OCI-LY3 (cell line): ENCODE data around the gene TYMP.

ENCODE experiments used
- H2AFZ ChIP-seq: fragments of 200-600, 300-600 bp; shearing (Covaris generic); 2 replicates; pipeline ENCODE4 v1.6.0; 2014; ENCODE audit warnings: antibody characterized with exemption, low read depth, low read length
- H3K27ac ChIP-seq: fragments of 200-600, 300-600 bp; sonication (generic); 2 replicates; pipeline ENCODE4 v1.5.1; 2014; ENCODE audit warnings: mild to moderate bottlenecking, low read length, moderate library complexity, mixed read lengths
- H3K27me3 ChIP-seq: fragments of 200-600, 300-600 bp; sonication (generic); 2 replicates; pipeline ENCODE4 v1.6.1; 2014; ENCODE audit warnings: low read depth, low read length, mixed read lengths
- H3K36me3 ChIP-seq: fragments of 200-600, 300-600 bp; sonication (generic); replicated peaks from 2 replicates; pipeline ENCODE3; 2014; ENCODE audit warnings: low read depth, low read length, mixed read lengths
- H3K4me1 ChIP-seq: fragments of 300-600, 200-600 bp; sonication (generic); 2 replicates; pipeline ENCODE4 v1.6.1; 2014; ENCODE audit warnings: low read length, mixed read lengths
- H3K4me2 ChIP-seq: fragments of 200-600, 300-600 bp; sonication (generic); 2 replicates; pipeline ENCODE4 v1.6.1; 2014; ENCODE audit warnings: low read length, mixed read lengths
- H3K4me3 ChIP-seq: fragments of 300-600, 200-600 bp; sonication (generic); 2 replicates; pipeline ENCODE4 v1.5.1; 2014; ENCODE audit warnings: antibody characterized with exemption, mild to moderate bottlenecking, low read length, moderate library complexity
- H3K79me2 ChIP-seq: fragments of 300-600, 200-600 bp; shearing (Covaris generic); 2 replicates; pipeline ENCODE4 v1.6.1; 2014; ENCODE audit warnings: mild to moderate bottlenecking, low read length, mixed read lengths
- H3K9ac ChIP-seq: fragments of 300-600, 200-600 bp; shearing (Covaris generic); 2 replicates; pipeline ENCODE4 v1.6.0; 2014; ENCODE audit warnings: mild to moderate bottlenecking, low read length, moderate library complexity
- H3K9me3 ChIP-seq: fragments of 200-600, 300-600 bp; shearing (Covaris generic); 2 replicates; pipeline ENCODE4 v1.6.1; 2014; ENCODE audit warnings: low read length, mixed read lengths; ENCODE audit not compliant: insufficient read depth
- H4K20me1 ChIP-seq: fragments of 200-600, 300-600 bp; sonication (generic); 2 replicates; pipeline ENCODE4 v1.6.1; 2016; ENCODE audit warnings: low read length, mixed read lengths; ENCODE audit not compliant: insufficient read depth
- EZH2phosphoT487 ChIP-seq: fragments of 200-600 bp; shearing (Covaris generic); IDR thresholded peaks from 2 replicates; pipeline ENCODE4 v1.6.1; 2018; ENCODE audit warnings: antibody characterized with exemption, mixed run types, low read depth
- TF ChIP-seq, protein P1 (sequence below): fragments of 200-600, 300-600 bp; sonication (generic); IDR thresholded peaks from 2 replicates; pipeline ENCODE4 v1.5.1; 2014; ENCODE audit warnings: antibody characterized with exemption, low read length, low read depth

The TYMP gene

DNA sequence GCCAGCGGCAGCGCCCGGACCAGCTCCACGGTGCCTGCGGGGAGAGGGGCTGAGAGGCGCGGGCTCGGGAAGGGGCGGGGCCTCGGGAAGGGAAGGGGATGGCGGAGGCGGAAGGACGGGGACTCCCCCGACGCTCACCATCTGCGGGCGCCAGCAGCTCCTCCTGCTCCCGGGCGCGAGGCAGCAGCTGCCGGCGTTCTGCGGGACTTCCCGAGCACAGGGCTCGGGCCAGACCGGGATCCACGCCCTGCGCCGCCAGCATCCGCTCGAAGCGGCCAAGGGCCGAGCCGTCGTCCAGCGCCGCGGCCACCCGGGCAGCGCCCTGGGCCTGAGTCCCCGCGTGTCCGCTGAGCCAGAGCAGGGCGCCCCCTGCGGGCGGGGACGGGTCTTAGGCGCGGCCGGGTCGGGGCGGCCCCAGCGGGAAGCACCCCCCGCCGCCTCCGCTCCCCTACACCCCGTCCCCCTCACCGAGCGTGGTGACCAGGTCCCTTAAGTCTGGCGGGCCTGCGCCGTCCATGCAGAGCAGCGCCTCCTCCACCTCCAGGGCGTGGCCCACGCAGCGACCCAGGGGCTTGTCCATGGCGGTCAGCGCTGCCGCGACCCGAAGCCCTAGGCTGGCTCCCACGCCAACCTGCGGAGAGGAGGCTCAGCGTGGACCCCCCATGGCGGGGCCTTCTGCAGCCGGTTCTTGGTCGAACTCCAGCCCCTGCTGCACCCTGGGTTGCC, 3.5 kb downstream of the TYMP start:
- peaks cover 22% of the 10 kb centered on the region for H3K79me2 ChIP-seq
- peak overlapping the region; percentile 92 for H3K9ac ChIP-seq
- TF ChIP-seq EZH2phosphoT487 = no peak
- TF ChIP-seq, protein P1, sequence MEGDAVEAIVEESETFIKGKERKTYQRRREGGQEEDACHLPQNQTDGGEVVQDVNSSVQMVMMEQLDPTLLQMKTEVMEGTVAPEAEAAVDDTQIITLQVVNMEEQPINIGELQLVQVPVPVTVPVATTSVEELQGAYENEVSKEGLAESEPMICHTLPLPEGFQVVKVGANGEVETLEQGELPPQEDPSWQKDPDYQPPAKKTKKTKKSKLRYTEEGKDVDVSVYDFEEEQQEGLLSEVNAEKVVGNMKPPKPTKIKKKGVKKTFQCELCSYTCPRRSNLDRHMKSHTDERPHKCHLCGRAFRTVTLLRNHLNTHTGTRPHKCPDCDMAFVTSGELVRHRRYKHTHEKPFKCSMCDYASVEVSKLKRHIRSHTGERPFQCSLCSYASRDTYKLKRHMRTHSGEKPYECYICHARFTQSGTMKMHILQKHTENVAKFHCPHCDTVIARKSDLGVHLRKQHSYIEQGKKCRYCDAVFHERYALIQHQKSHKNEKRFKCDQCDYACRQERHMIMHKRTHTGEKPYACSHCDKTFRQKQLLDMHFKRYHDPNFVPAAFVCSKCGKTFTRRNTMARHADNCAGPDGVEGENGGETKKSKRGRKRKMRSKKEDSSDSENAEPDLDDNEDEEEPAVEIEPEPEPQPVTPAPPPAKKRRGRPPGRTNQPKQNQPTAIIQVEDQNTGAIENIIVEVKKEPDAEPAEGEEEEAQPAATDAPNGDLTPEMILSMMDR = peak; percentile 39
- peak overlapping the region; percentile 93 for H3K4me2 ChIP-seq
- no peaks in the 10 kb centered on the region for H3K27me3 ChIP-seq
- no peak overlapping the region for H2AFZ ChIP-seq
- H3K9me3 ChIP-seq = no peaks in the 10 kb centered on the region
- H3K27ac ChIP-seq = peak overlapping the region; percentile 93
- peaks cover 6% of the 10 kb centered on the region; the same call in 1 of the 2 replicates for H4K20me1 ChIP-seq
- peak overlapping the region; percentile 84 for H3K4me3 ChIP-seq
- H3K36me3 ChIP-seq = peaks cover 4% of the 10 kb centered on the region
- peaks cover 17% of the 10 kb centered on the region for H3K4me1 ChIP-seq

DNA sequence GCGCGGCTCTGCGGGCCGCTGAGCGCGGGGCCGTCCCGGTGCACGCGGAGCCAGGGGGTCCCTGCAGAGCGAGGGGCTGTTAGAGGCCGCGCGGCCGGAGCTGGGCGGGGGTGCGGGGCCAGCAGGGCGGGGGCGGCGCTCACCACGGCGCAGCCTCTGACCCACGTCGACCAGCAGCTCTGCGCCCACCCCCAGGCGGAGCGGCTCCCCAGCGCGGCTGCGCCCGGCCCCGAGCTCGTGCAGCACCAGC, 4.0 kb downstream of the TYMP start:
- no peaks in the 10 kb centered on the region for H3K27me3 ChIP-seq
- peaks cover 17% of the 10 kb centered on the region for H3K4me1 ChIP-seq
- peaks cover 22% of the 10 kb centered on the region for H3K79me2 ChIP-seq
- no peak overlapping the region for H2AFZ ChIP-seq
- peak overlapping the region; percentile 93 for H3K27ac ChIP-seq
- H4K20me1 ChIP-seq = peaks cover 6% of the 10 kb centered on the region; the same call in 1 of the 2 replicates
- peak overlapping the region; percentile 84 for H3K4me3 ChIP-seq
- peak overlapping the region; percentile 92 for H3K9ac ChIP-seq
- peaks cover 4% of the 10 kb centered on the region for H3K36me3 ChIP-seq
- H3K4me2 ChIP-seq = peak overlapping the region; percentile 93
- no peak for TF ChIP-seq EZH2phosphoT487
- TF ChIP-seq, protein P1 = no peak
- no peaks in the 10 kb centered on the region for H3K9me3 ChIP-seq

DNA sequence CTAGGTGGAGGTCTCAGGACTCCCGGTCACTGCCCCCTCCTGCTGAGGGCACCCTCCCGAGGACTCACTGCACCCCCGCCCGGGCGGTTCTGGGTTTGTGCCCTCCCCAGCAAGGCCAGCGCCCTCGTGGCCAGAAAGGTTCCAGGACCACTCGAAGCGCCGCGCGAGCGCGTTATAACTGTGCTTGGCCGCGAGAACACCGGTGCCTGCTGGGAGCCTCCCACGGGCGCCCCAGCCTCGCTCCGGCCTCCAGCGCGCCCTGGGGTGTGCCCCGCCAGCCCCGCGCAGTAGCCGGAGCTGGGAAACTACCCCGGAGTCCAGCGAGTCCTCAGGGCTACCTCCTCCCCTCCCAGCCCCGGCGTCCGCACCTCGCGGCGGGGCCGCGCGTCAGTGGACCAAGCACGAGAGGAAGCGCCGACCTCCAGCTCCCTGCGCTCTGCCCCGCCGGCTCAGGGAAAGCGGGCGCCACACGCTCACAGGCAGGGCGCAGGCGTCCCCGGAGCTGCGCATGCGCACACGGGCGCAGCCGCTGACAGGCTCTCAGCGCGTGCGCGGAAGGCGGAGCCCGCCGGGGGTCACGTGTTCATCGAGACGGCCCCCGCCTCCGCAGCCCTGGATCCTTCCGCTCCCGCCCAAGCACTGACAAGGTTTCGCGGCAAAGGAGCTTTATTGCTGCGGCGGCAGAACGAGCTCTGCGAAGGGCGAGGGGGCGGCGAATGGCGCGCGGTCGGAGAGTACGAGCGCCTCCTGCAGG, 4.5 kb downstream of the TYMP start, which contains the start of gene SCO2:
TSS of gene SCO2 (minus strand) at position 495 of the 754 bp plus-strand sequence. CDS start 1,187 bp downstream, outside the sequence.
- Histone ChIP-seq H3K9ac (peak within 1 kb of the TSS; percentile 92), H3K27me3 (no peaks in the 10 kb centered on the region), H3K79me2 (peaks cover 22% of the 10 kb centered on the region), H3K36me3 (peaks cover 4% of the 10 kb centered on the region), H2AFZ (no peak within 1 kb of the TSS), H3K4me1 (peaks cover 13% of the 10 kb centered on the region), H3K4me2 (peak within 1 kb of the TSS; percentile 95), H4K20me1 (peaks cover 6% of the 10 kb centered on the region; the same call in 1 of the 2 replicates), H3K27ac (peak within 1 kb of the TSS; percentile 93), H3K4me3 (peak within 1 kb of the TSS; percentile 84), H3K9me3 (no peaks in the 10 kb centered on the region)
- TF ChIP-seq, protein P1 = no peak
- no peak for TF ChIP-seq EZH2phosphoT487

DNA sequence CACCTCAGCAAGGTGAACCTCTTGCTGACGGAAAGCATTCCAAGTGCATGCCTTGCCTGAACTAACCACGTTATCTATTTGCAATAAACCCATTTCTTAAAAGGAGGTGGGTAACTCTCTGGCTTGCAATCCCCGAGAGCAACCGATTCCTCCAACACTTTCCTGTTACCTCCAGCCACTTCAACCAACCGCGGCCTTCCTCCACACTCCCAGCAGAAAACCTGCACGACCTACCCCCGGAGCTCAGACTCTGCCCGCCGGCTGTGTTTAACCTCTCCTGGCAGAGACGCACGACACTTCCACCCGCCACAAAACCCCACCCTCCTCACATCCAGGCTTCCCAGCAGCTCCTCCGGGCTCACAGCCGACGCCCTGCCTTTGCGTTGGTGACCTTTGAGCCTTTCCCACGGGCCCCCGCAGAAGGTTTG, 5.1 kb downstream of the TYMP start:
- H3K4me3 ChIP-seq = peak overlapping the region; percentile 84

More for the DNA sequence above, 5.1 kb downstream of the TYMP start:
- TF ChIP-seq EZH2phosphoT487 = no peak
- TF ChIP-seq, protein P1 = no peak
- Histone ChIP-seq H3K27me3 (no peaks in the 10 kb centered on the region), H3K4me1 (peaks cover 13% of the 10 kb centered on the region), H4K20me1 (peaks cover 6% of the 10 kb centered on the region; the same call in 1 of the 2 replicates), H2AFZ (no peak overlapping the region), H3K9ac (peak overlapping the region; percentile 92), H3K79me2 (peaks cover 22% of the 10 kb centered on the region), H3K9me3 (no peaks in the 10 kb centered on the region), H3K4me2 (peak overlapping the region; percentile 95), H3K36me3 (peaks cover 4% of the 10 kb centered on the region), H3K27ac (peak overlapping the region; percentile 93)
